GM10847 (cell line): ENCODE data around the gene MORC1.

Experiments used
- POLR2A ChIP-seq: IDR thresholded peaks from 2 replicates; pipeline ENCODE4 v1.6.1; 2011; ENCODE audit not compliant: insufficient read length; ENCODE audit errors: extremely low read depth

The MORC1 gene

GRCh38 chr3:109122690-109123089 lies 4.8 kb upstream of the MORC1 start:
- no peak for TF ChIP-seq POLR2A

- no peak for TF ChIP-seq POLR2A
Observed at GRCh38 chr3:109118584-109118983, 650 bp upstream of the MORC1 start.

GRCh38 chr3:109116031-109116430 lies 1.9 kb downstream of the MORC1 start:
- TF ChIP-seq POLR2A, result no peak

- TF ChIP-seq POLR2A, result no peak
Observed at GRCh38 chr3:109115451-109115850, 2.5 kb downstream of the MORC1 start.

GRCh38 chr3:109114746-109115145 lies 3.2 kb downstream of the MORC1 start:
- no peak for TF ChIP-seq POLR2A

- no peak for TF ChIP-seq POLR2A
Observed at GRCh38 chr3:109112946-109113760, 4.8 kb downstream of the MORC1 start.

GRCh38 chr3:109109574-109109973 lies 8.4 kb downstream of the MORC1 start:
- TF ChIP-seq POLR2A, result no peak

GRCh38 chr3:109098079-109098644 lies 19.8 kb downstream of the MORC1 start:
- TF ChIP-seq POLR2A, result no peak

GRCh38 chr3:109095166-109095565 lies 22.8 kb downstream of the MORC1 start:
- TF ChIP-seq POLR2A, result no peak

GRCh38 chr3:109093561-109093960 lies 24.4 kb downstream of the MORC1 start:
- TF ChIP-seq POLR2A, result no peak

GRCh38 chr3:109091846-109092245 lies 26.1 kb downstream of the MORC1 start:
- TF ChIP-seq POLR2A, result no peak

- TF ChIP-seq POLR2A, result no peak
Observed at GRCh38 chr3:109089265-109089664, 28.7 kb downstream of the MORC1 start.

GRCh38 chr3:109081746-109082510 lies 36.0 kb downstream of the MORC1 start:
- no peak for TF ChIP-seq POLR2A

- no peak for TF ChIP-seq POLR2A
Observed at GRCh38 chr3:109073116-109073515, 44.8 kb downstream of the MORC1 start.

- TF ChIP-seq POLR2A, result no peak
Observed at GRCh38 chr3:109072194-109072593, 45.7 kb downstream of the MORC1 start.
